ENCODE measurements around the gene RETREG2.
A peak's percentile ranks its signal among the peaks of the same experiment; 100 is the strongest.
"Not testable (repeated sequence)": the region's sequence is repeated elsewhere in the genome, so short reads cannot be mapped to it uniquely, and the experiment has no call there.

RETREG2 gene

DNA sequence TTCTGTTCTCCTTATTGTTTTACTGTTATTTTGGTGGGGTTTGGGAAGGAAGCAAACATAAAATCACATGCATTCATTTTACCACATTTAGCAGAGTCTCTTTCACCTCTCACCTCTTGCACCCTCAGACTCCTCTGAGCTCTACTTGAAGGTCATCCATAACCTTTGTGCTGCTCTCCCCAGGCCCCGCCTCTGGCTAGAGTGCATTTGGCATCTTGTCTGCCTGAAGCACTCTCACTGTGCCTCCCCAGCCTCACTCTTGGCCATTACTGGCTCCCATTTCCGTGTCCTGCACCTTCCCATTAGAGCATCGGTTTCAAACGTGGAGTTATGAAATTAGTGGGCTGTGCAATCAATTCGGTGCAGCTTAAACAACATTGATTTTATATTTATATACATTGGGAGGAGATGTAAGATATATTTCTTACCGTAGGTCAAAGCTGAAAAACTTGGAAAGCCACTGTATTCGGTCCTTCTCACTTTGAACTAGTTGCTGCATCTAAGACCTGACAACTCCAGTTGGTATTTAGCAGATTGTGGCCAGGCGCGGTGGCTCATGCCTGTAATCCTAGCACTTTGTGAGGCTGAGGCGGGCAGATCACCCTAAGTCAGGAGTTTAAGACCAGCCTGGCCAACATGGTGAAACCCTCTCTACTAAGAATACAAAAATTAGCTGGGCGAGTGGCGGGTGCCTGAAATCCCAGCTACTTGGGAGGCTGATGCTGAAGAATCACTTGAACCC lies 21.6 kb downstream of the RETREG2 start:
- DNase-seq: no peak

DNA sequence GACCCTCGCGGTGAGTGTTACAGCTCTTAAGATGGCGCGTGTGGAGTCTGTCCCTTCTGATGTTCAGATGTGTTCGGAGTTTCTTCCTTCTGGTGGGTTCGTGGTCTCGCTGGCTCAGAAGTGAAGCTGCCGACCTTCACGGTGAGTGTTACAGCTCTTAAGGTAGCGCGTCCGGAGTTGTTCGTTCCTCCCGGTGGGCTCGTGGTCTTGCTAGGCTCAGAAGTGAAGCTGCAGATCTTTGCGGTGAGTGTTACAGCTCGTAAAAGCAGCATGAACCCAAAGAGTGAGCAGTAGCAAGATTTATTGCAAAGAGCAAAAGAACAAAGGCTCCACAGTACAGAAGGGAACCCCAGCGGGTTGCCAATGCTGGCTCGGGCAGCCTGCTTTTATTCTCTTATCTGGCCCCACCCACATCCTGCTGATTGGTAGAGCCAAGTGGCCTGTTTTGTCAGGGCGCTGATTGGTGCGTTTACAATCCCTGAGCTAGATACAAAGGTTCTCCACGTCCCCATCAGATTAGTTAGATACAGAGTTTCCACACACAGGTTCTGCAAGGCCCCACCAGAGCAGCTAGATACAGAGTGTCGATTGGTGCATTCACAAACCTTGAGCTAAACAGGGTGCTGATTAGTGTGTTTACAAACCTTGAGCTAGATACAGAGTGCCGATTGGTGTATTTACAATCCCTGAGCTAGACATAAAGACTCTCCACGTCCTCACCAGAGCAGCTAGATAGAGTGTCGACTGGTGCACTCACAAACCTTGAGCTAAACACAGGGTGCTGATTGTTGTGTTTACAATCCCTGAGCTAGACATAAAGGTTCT lies 22.6 kb downstream of the RETREG2 start:
- not testable (repeated sequence) for DNase-seq

DNA sequence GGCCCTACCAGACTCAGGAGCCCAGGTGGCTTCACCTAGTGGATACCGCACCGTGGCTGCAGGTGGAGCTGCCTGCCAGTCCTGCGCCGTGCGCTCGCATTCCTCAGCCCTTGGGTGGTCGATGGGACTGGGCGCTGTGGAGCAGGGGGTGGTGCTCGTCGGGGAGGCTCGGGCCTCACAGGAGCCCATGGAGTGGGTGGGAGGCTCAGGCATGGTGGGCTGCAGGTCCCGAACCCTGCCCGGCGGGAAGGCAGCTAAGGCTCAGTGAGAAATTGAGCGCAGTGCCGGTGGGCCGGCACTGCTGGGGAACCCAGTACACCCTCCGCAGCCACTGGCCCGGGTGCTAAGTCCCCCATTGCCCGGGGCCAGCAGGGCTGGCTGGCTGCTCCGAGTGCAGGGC lies 23.3 kb downstream of the RETREG2 start:
- not testable (repeated sequence) for DNase-seq

DNA sequence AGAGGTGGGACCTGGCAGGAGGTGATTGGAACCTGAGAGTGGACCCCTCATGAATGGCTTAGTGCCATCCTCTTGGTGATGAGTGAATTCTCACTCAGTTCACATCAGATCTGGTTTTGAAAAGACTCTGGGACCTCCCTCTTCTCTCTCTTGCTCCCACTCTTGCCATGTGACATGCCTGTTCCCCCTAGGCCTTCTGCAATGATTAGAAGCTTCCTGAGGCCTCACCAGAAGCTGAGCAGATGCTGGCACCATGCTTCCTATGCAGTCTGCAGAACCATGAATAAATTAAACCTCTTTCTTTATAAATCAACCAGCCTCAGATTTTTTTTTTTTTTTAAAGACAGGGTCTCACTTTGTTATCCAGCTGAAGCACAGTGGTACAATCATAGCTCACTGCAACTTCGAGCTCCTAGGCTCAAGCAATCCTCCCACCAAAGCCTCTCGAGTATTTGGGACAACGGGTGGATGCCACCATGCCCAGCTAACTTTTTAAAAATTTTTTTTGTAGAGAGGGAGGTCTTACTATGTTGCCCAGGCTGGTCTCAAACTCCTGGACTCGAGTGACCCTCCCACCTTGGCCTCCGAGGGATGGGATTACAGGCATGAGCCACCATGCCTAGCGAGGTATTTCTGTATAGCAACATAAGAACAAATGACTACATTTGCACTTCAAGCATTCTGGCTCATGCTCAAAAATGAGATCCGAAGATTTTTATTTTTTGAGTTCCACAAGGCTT lies 26.5 kb downstream of the RETREG2 start:
- DNase-seq: no peak

DNA sequence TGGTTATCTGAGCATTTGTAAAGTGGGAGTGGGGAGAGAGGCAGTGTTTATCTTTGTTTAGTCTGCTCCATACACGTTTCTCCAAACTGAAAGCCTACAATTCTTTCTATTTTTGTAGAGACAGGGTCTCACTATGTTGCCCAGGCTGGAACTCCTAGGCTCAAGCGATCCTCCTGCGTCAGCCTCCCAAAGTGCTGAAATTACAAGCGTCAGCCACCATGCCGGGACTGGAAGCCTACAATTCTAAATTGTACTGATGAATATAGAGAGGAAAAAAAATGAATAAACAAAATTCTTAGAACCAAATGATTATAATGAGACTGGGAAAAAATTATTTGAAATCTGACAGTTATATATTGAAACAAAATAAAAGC lies 27.1 kb downstream of the RETREG2 start:
- no peak for DNase-seq

DNA sequence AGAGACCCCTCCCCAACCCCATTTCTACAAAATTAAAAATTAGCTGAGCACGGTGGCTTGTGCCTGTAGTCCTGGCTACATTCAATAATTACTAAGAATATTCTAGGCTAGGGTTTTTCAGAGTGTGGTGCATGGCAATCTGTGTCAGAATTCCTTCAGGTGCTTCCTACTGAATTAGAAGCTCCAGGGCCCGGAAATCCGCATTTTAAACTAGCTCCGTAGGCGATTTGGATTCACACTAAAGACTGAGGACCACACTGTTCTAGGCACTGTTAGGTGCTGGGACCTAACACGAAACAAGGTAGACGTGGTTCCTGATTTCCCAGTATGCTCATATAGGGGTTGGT lies 27.9 kb downstream of the RETREG2 start:
- DNase-seq: no peak

DNA sequence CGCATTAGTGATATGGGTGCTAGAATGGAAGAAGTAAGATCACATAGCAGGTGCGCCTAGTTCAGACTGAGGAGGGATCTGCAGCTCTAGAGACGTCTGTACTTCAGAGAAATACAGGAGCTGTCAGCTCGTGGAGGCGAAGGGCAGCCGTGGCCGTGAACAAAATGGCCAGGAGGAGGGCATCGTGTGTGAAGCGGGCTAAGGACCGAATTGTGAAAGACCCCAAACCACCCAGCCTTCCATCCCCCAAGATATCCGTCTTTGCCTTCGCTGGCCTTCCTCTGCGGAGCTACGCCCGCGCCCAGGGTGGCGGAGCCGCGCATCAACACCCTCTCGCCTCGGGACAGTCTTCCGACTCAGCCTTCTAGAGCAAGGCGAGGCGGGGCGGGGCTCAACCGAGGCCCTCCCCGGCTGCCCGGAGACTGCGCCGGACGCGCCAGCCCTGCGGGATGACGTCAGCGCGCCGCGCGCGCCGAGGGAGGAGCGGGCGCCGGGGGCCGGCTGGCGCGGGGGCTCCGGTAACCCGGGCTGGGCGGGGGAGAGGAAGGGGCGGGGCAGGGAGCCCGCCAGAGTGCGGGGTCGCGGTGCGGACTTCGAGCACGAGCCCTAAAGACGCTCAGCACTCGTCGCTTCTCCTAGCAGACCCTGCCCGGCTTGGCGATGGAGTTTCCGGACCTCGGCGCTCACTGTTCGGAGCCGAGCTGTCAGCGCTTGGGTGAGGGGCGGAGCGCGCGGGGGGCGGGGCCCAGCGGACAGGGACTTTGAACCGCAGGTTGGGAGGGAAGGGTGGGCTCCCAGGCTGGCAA lies 28.5 kb downstream of the RETREG2 start, which contains the start of gene ZFAND2B:
TSS of gene ZFAND2B (plus strand) at position 455 of the 806 bp plus-strand sequence. CDS start at position 661, 206 bp downstream.
- DNase-seq: peak; percentile 91

DNA sequence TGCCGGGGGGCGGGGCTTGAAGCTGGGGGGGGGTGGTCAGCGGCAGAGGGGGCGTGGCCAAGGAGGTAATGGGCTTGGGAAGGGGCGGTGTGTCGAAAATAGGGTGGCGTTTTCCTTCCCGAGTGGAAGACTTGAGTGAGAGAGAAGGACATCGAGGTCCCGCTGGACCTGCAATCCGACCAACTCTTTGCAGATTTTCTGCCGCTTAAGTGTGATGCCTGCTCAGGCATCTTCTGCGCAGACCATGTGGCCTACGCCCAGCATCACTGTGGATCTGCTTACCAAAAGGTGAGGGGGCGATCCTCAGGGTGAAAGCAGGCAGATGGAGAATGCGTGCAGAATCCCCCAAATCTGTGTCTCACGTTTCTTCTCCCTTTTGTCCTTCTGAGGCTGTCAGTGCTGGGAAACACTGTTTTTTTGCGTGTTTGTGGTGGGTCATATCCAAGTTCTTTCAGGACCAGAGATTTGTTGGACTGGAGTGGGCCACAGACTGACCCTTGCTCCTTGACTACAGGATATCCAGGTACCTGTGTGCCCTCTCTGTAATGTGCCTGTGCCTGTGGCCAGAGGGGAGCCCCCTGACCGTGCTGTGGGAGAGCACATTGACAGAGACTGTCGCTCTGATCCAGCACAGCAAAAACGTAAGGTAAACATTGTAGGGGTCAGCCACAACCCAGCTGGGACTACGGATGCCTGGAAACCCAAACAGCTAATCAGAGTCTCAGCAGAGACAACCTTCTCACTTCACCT lies 29.2 kb downstream of the RETREG2 start:
- DNase-seq: no peak

DNA sequence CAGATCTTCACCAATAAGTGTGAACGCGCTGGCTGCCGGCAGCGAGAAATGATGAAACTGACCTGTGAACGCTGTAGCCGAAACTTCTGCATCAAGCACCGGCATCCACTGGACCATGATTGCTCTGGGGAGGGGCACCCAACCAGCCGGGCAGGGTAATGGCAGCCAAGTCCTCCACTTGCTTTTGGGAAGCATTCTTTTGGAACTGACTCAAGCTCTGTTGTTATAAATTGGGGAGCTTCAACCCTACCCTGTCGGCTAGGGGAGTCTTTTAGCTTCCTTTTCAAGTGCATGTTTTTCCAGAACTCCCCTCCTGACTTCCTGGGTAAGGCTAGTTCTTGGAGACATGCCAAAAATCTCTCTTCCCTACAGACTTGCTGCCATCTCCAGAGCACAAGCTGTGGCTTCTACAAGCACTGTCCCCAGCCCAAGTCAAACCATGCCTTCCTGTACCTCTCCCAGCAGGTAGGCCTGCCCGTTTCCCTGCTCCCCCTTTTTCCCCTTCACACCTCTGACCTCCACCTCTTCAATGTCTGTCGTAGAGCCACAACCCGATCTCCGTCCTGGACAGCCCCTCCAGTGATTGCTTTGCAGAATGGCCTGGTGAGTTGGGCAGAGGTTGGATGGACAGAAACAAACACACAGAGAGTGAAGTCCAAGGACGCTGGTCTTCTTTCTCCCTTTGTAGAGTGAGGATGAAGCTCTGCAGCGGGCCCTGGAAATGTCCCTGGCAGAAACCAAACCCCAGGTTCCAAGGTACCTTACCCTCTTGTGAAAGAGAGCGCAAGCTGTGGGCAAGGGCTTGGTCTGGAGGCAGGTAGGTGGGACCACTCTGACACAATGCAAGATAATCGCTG lies 30.0 kb downstream of the RETREG2 start:
- DNase-seq: no peak

DNA sequence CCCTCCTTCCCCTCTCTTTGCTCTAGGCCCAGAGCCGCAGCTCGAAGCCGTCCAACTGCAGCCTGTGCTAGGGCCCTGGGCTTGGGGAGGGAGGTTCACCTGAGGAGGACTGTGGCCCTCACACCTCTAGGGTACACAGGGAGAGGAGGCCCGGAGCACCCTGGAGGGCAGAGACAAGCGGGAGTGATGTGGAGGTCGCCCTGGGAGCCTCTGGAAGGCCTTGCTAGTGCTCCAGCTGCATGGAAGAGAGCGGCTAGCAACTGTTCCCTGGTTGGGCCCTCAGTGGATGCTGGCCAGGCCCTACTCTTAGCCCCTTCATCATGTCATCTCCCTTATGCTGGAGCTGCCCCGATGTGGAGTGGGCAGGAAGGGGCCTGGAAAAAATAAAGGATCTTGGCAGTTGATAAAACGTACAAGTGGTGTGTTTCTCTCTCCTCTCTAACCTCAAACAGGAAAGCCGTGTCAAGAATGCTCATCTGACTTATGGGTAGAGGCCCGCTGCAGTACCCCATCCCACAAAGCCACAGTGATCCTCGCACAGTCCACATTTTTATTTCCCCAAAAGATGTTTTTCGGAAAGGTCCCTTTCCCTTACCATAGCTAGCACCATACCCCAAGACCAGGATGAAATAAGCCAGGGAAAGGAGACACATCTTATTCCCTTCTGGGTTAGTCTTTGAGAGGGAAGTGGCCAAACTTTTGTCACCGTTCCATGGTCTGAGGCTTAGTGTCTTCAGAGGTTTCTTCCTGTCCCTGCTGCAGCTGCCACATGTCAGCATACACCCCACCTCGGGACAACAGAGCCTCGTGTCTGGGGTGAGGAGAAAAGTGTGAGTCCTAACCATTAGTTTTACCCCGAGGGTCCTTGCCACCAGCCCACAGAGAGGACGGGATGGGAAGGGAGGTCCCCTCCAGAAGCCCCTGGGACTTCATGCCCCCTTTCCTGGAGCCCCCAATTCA lies 31.4 kb downstream of the RETREG2 start:
- DNase-seq: peak; percentile 75

DNA sequence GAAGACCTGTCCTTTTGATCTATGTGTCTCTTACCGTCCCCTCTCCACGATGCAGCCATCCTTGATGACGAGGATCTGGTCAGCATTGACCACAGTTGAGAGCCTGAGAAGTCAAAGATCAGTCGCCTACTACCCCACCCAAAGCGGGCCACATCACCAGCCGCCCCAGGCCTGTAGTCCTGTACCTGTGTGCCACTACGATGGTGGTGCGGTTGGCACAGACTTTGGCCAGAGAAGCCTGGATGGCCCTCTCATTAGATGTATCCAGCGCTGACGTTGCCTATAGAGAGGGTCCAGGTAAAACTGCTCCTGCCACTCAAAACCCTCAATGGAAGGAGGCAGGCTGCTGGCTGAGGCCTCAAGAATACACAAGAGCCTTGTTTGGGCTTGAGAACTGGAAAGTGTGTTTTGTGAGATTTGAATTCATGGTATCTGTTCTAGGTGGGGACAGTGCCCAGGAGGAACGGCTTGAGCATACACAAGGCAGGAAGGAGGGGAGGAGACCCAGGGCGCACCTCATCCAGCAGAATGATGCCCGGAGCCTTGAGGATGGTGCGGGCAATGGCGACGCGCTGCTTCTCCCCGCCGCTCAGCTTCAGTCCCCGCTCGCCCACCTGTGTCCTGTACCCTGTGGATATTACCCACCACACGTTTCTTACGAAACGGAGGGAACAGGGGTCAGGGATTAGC lies 32.3 kb downstream of the RETREG2 start:
- no peak for DNase-seq

DNA sequence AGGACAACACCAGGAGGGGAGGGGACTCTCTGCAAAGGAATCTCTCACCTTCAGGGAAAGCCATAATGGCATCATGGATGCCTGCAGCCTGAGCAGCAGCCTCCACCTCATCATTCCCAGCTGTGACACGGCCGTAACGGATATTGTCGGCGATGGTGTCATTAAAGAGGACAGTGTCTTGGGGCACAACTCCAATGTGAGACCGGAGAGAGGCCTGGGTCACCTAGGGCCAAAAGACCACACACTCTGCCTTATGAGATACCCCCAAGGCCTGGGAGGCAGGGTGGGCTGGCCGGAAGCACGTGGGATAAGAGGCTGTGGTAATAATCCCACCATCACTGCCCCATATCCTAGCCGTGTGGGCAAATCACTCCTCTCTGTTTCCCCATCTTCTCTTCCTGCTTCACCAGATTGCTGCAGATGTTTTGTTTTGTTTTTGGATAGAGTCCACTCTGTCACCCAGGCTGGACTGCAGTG lies 32.8 kb downstream of the RETREG2 start:
- no peak for DNase-seq

DNA sequence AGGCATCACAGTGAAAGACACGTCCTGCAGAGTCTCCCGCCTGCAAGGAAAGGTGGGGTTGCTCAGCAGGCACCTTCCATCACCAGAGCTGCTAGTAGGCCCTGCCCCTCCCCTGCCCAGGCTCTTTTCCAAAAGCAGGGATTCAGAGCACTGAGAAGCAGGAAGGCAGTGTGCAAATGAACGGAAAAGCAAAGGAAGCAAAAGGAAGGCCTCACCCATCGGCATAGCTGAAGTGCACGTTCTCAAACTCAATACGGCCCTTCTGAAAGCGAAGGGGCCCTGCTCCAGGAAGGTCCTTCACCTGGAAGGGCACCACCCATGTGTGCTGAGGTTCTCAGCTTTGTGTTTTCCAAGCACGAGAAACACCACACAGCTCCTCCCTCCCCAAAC lies 34.9 kb downstream of the RETREG2 start:
- no peak for DNase-seq

DNA sequence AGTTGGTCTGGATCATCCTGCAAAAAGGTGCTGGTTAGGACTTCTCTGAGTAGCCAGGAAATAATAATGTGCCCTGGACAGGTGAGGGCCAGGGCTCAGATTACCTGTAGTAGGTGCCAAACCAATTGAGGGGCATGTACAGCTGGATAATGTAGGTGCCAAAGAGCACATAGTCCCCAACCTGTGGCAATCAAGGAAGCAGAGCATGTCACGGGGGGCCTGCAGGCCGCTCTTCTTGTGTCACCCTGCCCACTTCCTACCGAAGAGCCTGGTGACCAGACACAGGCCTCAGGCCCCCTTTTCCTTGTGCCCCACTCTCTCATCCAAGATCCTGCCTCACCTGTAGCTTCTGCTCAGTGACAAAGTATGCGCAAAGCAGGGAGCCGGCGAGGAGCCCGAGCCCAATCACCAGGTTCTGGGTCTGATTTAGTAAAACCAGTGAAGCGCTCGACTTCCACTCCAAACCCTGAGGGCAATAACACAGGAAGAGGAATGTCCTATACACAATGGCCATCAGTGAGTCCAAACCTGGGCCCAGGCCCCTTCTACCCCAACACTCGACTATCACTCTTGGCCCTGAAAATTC lies 35.5 kb downstream of the RETREG2 start:
- no peak for DNase-seq

DNA sequence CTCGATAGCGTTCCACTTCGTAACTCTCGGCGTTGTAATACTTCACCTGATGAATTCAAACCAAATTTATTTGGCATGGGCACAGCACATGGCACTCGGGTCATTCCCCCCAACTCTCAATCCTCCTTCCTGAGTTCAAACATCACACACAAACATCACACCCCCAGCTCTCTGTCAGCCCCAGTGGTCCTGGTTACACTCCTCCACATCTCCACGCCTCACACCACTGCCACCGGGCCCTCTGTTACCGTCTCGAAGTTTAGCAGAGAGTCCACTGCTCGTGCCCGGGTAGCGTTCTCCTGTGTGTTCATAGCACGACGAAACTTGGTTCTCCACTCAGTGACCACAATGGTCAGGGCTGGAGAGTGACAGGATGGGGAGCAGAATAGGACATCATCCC lies 36.1 kb downstream of the RETREG2 start:
- no peak for DNase-seq

DNA sequence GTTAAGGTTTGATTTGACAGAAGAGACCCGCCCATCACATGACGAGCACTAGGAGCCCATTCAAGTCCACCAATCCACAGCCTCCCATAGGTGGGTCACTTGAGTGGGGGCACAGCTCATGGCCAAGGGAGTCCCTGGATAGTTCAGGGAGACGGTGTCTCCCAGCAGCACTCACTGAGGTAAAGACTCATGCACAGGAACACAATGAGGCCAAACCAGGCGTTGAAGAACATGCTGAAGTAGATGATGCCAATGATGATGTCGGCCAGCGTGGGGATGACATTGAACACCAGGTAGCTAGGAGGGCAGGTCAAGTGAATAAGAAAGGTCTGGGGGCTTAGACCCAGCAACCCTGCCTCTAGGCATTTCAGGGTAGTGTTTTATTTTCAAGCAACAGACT lies 36.7 kb downstream of the RETREG2 start:
- no peak for DNase-seq

DNA sequence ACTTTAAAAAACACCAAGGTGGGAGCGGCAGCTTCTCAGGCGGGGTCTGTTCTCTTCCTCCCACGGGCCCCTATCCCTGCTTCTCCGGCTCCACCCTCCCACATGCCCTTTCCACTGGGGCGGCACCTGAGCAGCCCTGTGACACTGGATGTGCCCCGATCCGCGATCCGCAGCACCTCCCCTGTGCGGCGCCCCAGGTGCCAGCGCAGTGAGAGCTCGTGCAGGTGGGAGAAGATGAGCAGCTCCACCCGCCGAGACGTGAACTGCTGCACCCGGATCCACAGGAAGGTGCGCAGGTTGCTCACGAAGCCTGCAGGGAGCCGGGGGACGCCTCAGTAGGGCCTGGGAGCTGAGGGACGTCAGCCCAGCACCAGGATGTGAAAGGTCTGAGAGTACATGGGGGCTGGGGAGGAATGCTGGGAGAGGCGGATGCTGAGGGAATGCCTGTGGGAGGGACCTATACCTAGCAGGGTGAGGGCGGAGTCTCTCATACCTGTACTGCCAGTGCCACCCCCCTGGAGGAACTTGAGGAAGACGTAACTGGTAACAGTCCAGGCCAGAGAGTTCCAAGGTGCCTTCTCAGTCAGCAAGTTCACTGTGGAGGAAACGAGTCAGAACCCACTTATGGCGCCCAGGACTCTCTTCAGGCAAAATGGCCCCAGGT lies 37.9 kb downstream of the RETREG2 start:
- DNase-seq: no peak

DNA sequence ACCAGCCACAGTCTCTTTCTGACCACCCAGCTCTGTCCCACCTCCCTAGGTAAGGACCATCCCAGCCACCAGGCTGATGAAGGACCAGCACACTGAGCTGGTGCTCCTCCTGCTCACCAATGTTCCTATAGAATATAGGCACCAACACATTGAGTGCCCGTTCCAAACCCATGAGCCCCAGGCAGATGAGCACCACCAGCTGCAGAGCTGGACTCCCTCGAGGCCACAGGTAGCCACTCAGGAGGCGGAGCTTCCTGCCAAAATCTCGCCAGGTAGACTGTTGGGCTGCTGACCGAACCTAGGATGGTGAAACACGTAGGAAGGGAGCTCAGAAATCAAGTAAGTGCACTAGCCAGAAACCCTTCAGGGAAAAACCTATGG lies 38.5 kb downstream of the RETREG2 start:
- DNase-seq: no peak
